Thyroid gland (tissue), 4 donors: ENCODE results near the gene PLEKHA7.
"Not testable (repeated sequence)": the region's sequence is repeated elsewhere in the genome, so short reads cannot be mapped to it uniquely, and the experiment has no call there.

ENCODE experiments used
- POLR2A ChIP-seq, 2 donors: fragments of 450-650 bp; IDR thresholded peaks; one replicate each; pipeline ENCODE4 v1.6.1; 2017; ENCODE audit warnings: antibody characterized with exemption in 2 of 2, mild to moderate bottlenecking in 2 of 2, moderate library complexity in 1 of 2
- TF ChIP-seq, protein P1 (sequence below), 6 experiments: fragments of 200-600 bp in 3 of 6; fragments of 450-650 bp in 3 of 6; sonication (generic) in 3 of 6; IDR thresholded peaks; one replicate each; pipeline ENCODE4 v1.5.1; 2016 to 2019; ENCODE audit warnings: antibody characterized with exemption in 6 of 6, mild to moderate bottlenecking in 2 of 6, inconsistent platforms in 1 of 6, moderate library complexity in 1 of 6

DNA sequence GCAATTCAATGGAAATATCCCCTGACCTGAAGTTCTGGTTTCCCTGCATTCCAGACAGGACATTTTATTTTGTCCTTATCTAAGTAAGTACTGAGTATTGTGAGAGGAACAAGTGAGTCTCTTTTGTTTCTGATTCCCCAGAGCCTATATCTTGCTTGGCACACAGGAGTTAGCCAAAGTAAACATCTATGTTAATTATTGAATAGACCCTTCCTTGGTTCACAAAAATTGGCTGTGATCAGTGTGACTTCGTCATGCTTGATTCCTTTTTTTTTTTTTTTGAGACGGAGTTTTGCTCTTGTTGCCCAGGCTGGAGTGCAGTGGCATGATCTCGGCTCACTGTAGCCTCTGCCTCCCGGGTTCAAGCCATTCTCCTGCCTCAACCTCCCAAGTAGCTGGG, 34.3 kb upstream of the PLEKHA7 start:
- TF ChIP-seq, protein P1, sequence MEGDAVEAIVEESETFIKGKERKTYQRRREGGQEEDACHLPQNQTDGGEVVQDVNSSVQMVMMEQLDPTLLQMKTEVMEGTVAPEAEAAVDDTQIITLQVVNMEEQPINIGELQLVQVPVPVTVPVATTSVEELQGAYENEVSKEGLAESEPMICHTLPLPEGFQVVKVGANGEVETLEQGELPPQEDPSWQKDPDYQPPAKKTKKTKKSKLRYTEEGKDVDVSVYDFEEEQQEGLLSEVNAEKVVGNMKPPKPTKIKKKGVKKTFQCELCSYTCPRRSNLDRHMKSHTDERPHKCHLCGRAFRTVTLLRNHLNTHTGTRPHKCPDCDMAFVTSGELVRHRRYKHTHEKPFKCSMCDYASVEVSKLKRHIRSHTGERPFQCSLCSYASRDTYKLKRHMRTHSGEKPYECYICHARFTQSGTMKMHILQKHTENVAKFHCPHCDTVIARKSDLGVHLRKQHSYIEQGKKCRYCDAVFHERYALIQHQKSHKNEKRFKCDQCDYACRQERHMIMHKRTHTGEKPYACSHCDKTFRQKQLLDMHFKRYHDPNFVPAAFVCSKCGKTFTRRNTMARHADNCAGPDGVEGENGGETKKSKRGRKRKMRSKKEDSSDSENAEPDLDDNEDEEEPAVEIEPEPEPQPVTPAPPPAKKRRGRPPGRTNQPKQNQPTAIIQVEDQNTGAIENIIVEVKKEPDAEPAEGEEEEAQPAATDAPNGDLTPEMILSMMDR (IDR thresholded peaks at IDR 0.05) = not testable (repeated sequence)
- TF ChIP-seq POLR2A (IDR thresholded peaks at IDR 0.05) = not testable (repeated sequence)
